HepG2 (cell line): ENCODE measurements around the gene C11orf24. TPM values are rescaled to one million over a fixed set of nuclear protein-coding genes. Genes with fewer than 3 reads are reported as not detected.

Experiments used
- CENPX ChIP-seq: sonication (generic); formaldehyde crosslinking; IDR thresholded peaks from 2 replicates; pipeline ENCODE4 v1.9.0; 2021; ENCODE audit warnings: mild to moderate bottlenecking, missing genetic modification reagents, moderate library complexity
- FLYWCH1 ChIP-seq: sonication (generic); formaldehyde crosslinking; IDR thresholded peaks from 2 replicates; pipeline ENCODE4 v1.8.1; 2023; ENCODE audit warnings: mild to moderate bottlenecking, missing genetic modification reagents
- HES4 ChIP-seq: sonication (generic); formaldehyde crosslinking; IDR thresholded peaks from 2 replicates; pipeline ENCODE4 v1.9.0; 2021; ENCODE audit warnings: mild to moderate bottlenecking, missing genetic modification reagents, borderline replicate concordance
- HNF4A ChIP-seq: sonication (generic); formaldehyde crosslinking; IDR thresholded peaks from 2 replicates; pipeline ENCODE4 v1.4.0; 2020; ENCODE audit warnings: missing genetic modification reagents
- PAF1 ChIP-seq: IDR thresholded peaks from 2 replicates; pipeline ENCODE4 v1.6.1; 2016; ENCODE audit warnings: missing genetic modification reagents, missing compliant biosample characterization
- PPARG ChIP-seq: conservative IDR thresholded peaks from 2 replicates; pipeline ENCODE4 v1.6.1; 2016; ENCODE audit warnings: missing biosample characterization, missing genetic modification reagents
- YEATS4 ChIP-seq: sonication (generic); formaldehyde crosslinking; IDR thresholded peaks from 2 replicates; pipeline ENCODE4 v1.4.0; 2020; ENCODE audit warnings: missing genetic modification reagents, borderline replicate concordance
- ZNF232 ChIP-seq: sonication (generic); formaldehyde crosslinking; IDR thresholded peaks from 2 replicates; pipeline ENCODE4 v1.4.0; 2020; ENCODE audit warnings: missing genetic modification reagents, borderline replicate concordance
- ZNF431 ChIP-seq: sonication (generic); formaldehyde crosslinking; IDR thresholded peaks from 2 replicates; pipeline ENCODE4 v1.9.0; 2022; ENCODE audit warnings: missing genetic modification reagents, low read depth, mild to moderate bottlenecking, borderline replicate concordance
- ZNF432 ChIP-seq: sonication (generic); formaldehyde crosslinking; IDR thresholded peaks from 2 replicates; pipeline ENCODE4 v1.5.0; 2020; ENCODE audit warnings: missing genetic modification reagents, mild to moderate bottlenecking, borderline replicate concordance
- ZSCAN12 ChIP-seq: sonication (generic); formaldehyde crosslinking; IDR thresholded peaks from 2 replicates; pipeline ENCODE4 v1.9.0; 2021; ENCODE audit warnings: mild to moderate bottlenecking, missing genetic modification reagents
- polyA plus RNA-seq, 8 experiments: library from polyadenylated mRNA; depleted of rRNA in 3 of 8; stranded (reverse) in 7 of 8; unstranded in 1 of 8; fragments of >200 nt; fragmentation: Illumina TruSeq in 4 of 8; extraction: Trizol in 4 of 8; gene quantifications; 2 replicates each; pipeline versions ENCODE4 v1.2.1 to v1.2.3, GENCODE V29; 2011 to 2016; ENCODE audit warnings: low read depth in 4 of 8, missing spikeins in 1 of 8, mixed read lengths in 1 of 8; ENCODE audit not compliant: insufficient read depth in 1 of 8
- total RNA-seq, 5 experiments: library from RNA; depleted of rRNA; stranded (reverse); fragments of >200 nt; fragmentation: Illumina TruSeq; extraction: Trizol; gene quantifications; 2 replicates each; pipeline ENCODE4 v1.2.3, GENCODE V29; 2016; ENCODE audit warnings: low read depth in 1 of 5
- TF ChIP-seq, protein P1 (sequence below): sonication (generic); formaldehyde crosslinking; IDR thresholded peaks from 2 replicates; pipeline ENCODE4 v1.5.0; 2020; ENCODE audit warnings: missing genetic modification reagents
- TF ChIP-seq, protein P2 (sequence below): sonication (generic); formaldehyde crosslinking; IDR thresholded peaks from 2 replicates; pipeline ENCODE4 v1.9.0; 2021; ENCODE audit warnings: mild to moderate bottlenecking, missing genetic modification reagents
- TF ChIP-seq, protein P3 (sequence below), 2 experiments: fragments of 450-650 bp in 1 of 2; sonication (generic) in 1 of 2; formaldehyde crosslinking; IDR thresholded peaks; 2 replicates each; pipeline versions ENCODE4 v1.5.0 to v1.8.0; 2020 to 2022; ENCODE audit warnings: mild to moderate bottlenecking in 1 of 2, missing genetic modification reagents in 1 of 2
- TF ChIP-seq, protein P4 (sequence below): sonication (generic); formaldehyde crosslinking; IDR thresholded peaks from 2 replicates; pipeline ENCODE4 v1.4.0; 2020; ENCODE audit warnings: missing genetic modification reagents

The C11orf24 gene
- total and polyA plus RNA-seq, 2 of the 13 experiments (the other 11 are each of a cell fraction or from before 2014, with no cell fraction given), result 52.9 to 55.5 TPM

DNA sequence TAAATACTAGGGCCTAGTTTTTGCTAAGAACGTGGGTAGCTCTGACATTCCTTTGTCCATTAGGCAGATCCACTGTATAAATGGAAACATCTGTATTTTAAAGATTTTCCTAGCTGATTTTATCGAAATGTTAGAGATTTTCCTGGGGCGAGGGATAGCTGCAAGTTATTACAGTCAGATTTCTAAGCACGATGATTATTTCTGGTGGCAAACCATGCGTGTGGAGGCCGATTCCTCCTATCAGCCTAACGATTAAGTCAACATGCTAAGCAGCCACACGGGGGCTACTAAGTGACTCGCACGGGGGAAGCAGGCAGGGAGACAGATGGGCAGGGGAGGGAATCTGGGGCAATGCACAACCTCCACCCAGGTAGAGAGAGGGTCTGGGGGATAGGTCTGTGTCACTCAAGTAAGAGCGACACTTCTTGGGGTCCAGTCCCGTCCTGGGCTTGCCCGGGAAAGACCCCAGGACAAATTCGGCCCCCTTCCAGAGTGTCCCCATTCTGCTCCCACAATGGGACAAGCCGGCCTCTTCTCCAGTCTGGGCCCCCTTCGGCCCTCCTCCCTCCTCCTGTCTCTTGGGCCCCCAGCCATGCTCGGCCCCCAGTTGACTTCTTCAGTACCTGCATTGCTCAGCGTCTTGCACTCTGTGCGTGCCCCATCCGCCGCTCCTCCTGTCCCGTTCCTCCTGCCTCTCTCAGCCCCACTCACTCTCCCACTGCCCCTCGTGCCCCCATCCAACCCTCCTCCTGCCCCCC lies 571 bp downstream of the C11orf24 start (continued):
- TF ChIP-seq, protein P1, sequence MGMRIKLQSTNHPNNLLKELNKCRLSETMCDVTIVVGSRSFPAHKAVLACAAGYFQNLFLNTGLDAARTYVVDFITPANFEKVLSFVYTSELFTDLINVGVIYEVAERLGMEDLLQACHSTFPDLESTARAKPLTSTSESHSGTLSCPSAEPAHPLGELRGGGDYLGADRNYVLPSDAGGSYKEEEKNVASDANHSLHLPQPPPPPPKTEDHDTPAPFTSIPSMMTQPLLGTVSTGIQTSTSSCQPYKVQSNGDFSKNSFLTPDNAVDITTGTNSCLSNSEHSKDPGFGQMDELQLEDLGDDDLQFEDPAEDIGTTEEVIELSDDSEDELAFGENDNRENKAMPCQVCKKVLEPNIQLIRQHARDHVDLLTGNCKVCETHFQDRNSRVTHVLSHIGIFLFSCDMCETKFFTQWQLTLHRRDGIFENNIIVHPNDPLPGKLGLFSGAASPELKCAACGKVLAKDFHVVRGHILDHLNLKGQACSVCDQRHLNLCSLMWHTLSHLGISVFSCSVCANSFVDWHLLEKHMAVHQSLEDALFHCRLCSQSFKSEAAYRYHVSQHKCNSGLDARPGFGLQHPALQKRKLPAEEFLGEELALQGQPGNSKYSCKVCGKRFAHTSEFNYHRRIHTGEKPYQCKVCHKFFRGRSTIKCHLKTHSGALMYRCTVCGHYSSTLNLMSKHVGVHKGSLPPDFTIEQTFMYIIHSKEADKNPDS (CRISPR knock-in tag), result no peak
- TF ChIP-seq CENPX (no peak), ZNF432 (CRISPR knock-in tag) (no peak), FLYWCH1 (CRISPR knock-in tag) (0 out of 2 replicates have a peak, but pooled peaks have one; percentile 13), PAF1 (CRISPR knock-in tag) (no peak), ZSCAN12 (CRISPR knock-in tag) (no peak), HES4 (0 out of 2 replicates have a peak, but pooled peaks have one; percentile 39), ZNF232 (CRISPR knock-in tag) (no peak), ZNF431 (CRISPR knock-in tag) (no peak), PPARG (no peak), HNF4A (CRISPR knock-in tag) (no peak), YEATS4 (CRISPR knock-in tag) (peak; percentile 10; the same call in 1 of the 2 replicates)
- TF ChIP-seq, protein P2, sequence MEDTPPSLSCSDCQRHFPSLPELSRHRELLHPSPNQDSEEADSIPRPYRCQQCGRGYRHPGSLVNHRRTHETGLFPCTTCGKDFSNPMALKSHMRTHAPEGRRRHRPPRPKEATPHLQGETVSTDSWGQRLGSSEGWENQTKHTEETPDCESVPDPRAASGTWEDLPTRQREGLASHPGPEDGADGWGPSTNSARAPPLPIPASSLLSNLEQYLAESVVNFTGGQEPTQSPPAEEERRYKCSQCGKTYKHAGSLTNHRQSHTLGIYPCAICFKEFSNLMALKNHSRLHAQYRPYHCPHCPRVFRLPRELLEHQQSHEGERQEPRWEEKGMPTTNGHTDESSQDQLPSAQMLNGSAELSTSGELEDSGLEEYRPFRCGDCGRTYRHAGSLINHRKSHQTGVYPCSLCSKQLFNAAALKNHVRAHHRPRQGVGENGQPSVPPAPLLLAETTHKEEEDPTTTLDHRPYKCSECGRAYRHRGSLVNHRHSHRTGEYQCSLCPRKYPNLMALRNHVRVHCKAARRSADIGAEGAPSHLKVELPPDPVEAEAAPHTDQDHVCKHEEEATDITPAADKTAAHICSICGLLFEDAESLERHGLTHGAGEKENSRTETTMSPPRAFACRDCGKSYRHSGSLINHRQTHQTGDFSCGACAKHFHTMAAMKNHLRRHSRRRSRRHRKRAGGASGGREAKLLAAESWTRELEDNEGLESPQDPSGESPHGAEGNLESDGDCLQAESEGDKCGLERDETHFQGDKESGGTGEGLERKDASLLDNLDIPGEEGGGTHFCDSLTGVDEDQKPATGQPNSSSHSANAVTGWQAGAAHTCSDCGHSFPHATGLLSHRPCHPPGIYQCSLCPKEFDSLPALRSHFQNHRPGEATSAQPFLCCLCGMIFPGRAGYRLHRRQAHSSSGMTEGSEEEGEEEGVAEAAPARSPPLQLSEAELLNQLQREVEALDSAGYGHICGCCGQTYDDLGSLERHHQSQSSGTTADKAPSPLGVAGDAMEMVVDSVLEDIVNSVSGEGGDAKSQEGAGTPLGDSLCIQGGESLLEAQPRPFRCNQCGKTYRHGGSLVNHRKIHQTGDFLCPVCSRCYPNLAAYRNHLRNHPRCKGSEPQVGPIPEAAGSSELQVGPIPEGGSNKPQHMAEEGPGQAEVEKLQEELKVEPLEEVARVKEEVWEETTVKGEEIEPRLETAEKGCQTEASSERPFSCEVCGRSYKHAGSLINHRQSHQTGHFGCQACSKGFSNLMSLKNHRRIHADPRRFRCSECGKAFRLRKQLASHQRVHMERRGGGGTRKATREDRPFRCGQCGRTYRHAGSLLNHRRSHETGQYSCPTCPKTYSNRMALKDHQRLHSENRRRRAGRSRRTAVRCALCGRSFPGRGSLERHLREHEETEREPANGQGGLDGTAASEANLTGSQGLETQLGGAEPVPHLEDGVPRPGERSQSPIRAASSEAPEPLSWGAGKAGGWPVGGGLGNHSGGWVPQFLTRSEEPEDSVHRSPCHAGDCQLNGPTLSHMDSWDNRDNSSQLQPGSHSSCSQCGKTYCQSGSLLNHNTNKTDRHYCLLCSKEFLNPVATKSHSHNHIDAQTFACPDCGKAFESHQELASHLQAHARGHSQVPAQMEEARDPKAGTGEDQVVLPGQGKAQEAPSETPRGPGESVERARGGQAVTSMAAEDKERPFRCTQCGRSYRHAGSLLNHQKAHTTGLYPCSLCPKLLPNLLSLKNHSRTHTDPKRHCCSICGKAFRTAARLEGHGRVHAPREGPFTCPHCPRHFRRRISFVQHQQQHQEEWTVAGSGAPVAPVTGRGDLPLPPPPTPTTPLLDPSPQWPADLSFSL, result no peak
- TF ChIP-seq, protein P3, sequence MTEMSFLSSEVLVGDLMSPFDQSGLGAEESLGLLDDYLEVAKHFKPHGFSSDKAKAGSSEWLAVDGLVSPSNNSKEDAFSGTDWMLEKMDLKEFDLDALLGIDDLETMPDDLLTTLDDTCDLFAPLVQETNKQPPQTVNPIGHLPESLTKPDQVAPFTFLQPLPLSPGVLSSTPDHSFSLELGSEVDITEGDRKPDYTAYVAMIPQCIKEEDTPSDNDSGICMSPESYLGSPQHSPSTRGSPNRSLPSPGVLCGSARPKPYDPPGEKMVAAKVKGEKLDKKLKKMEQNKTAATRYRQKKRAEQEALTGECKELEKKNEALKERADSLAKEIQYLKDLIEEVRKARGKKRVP (CRISPR knock-in tag; IDR thresholded peaks at IDR 0.05), result 0 out of 4 replicates have a peak, but pooled peaks of 1 of the 2 experiments have one; percentile 7
- TF ChIP-seq, protein P4, sequence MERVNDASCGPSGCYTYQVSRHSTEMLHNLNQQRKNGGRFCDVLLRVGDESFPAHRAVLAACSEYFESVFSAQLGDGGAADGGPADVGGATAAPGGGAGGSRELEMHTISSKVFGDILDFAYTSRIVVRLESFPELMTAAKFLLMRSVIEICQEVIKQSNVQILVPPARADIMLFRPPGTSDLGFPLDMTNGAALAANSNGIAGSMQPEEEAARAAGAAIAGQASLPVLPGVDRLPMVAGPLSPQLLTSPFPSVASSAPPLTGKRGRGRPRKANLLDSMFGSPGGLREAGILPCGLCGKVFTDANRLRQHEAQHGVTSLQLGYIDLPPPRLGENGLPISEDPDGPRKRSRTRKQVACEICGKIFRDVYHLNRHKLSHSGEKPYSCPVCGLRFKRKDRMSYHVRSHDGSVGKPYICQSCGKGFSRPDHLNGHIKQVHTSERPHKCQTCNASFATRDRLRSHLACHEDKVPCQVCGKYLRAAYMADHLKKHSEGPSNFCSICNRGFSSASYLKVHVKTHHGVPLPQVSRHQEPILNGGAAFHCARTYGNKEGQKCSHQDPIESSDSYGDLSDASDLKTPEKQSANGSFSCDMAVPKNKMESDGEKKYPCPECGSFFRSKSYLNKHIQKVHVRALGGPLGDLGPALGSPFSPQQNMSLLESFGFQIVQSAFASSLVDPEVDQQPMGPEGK (CRISPR knock-in tag), result 0 out of 2 replicates have a peak, but pooled peaks have one; percentile 22
